Fibroblast of lung (primary cell): ENCODE data around the gene ZNF414. TPM values are rescaled to one million over a fixed set of nuclear protein-coding genes. Genes with fewer than 3 reads are reported as not detected.

Experiments used
- DNase-seq, 2 donors: peaks; one replicate each; pipeline versions ENCODE4 v3.0.0 to v3.0.0-alpha.2; 2010; ENCODE audit warnings: low read depth in 2 of 2
- H2AFZ ChIP-seq: 2 replicates; pipeline ENCODE4 v1.5.1; 2012; ENCODE audit warnings: low read length, control low read depth, inconsistent platforms
- H3K27ac ChIP-seq: 2 replicates; pipeline ENCODE4 v1.5.1; 2011; ENCODE audit warnings: low read length, control low read depth; ENCODE audit not compliant: insufficient read depth
- H3K27me3 ChIP-seq: 2 replicates; pipeline ENCODE4 v1.5.1; 2011; ENCODE audit warnings: mild to moderate bottlenecking, low read length; ENCODE audit not compliant: control insufficient read depth, insufficient read depth
- H3K36me3 ChIP-seq: 2 replicates; pipeline ENCODE4 v1.5.1; 2011; ENCODE audit warnings: low read length; ENCODE audit not compliant: control insufficient read depth, insufficient read depth
- H3K4me1 ChIP-seq: 2 replicates; pipeline ENCODE4 v1.5.1; 2011; ENCODE audit warnings: low read length; ENCODE audit not compliant: control insufficient read depth, insufficient read depth; ENCODE audit errors: extremely low read depth
- H3K4me2 ChIP-seq: 2 replicates; pipeline ENCODE4 v1.5.1; 2011; ENCODE audit warnings: low read length, control low read depth; ENCODE audit not compliant: insufficient read depth; ENCODE audit errors: extremely low read depth
- H3K4me3 ChIP-seq, 4 experiments: fragments of 200-600 bp in 1 of 4; sonication (generic) in 1 of 4; replicated peaks in 1 of 4; 2 replicates each; pipeline ENCODE4 v1.5.1; 2011 to 2016; ENCODE audit warnings: low read length in 4 of 4, low read depth in 3 of 4, mild to moderate bottlenecking in 3 of 4, control low read depth in 2 of 4, inconsistent platforms in 1 of 4, mixed read lengths in 1 of 4; ENCODE audit not compliant: insufficient read depth in 1 of 4; ENCODE audit errors: control extremely low read depth in 1 of 4
- H3K79me2 ChIP-seq: 2 replicates; pipeline ENCODE4 v1.5.1; 2012; ENCODE audit warnings: mild to moderate bottlenecking, low read length, inconsistent platforms; ENCODE audit not compliant: control insufficient read depth, insufficient read depth
- H3K9ac ChIP-seq: 2 replicates; pipeline ENCODE4 v1.5.1; 2011; ENCODE audit warnings: mild to moderate bottlenecking, low read length, control low read depth; ENCODE audit not compliant: insufficient read depth
- H3K9me3 ChIP-seq: 2 replicates; pipeline ENCODE4 v1.5.1; 2012; ENCODE audit warnings: low read depth, low read length; ENCODE audit not compliant: control insufficient read depth, insufficient read depth
- H4K20me1 ChIP-seq: 2 replicates; pipeline ENCODE4 v1.5.1; 2011; ENCODE audit warnings: low read length; ENCODE audit not compliant: control insufficient read depth, insufficient read depth; ENCODE audit errors: extremely low read depth
- EZH2 ChIP-seq: IDR thresholded peaks from 2 replicates; pipeline ENCODE4 v1.5.1; 2012; ENCODE audit warnings: low read length, control low read depth, mild to moderate bottlenecking; ENCODE audit errors: missing control alignments
- polyA plus RNA-seq, 2 donors: library from polyadenylated mRNA; depleted of rRNA in 1 of 2; stranded (reverse) in 1 of 2; unstranded in 1 of 2; fragments of >200 nt; gene quantifications; 2 replicates each; pipeline ENCODE4 v1.2.1, GENCODE V29; 2011 to 2012; ENCODE audit warnings: missing spikeins in 1 of 2
- total RNA-seq: library from RNA; depleted of rRNA; stranded (reverse); fragments of >200 nt; gene quantifications from 2 replicates; pipeline ENCODE4 v1.2.1, GENCODE V29; 2014
- TF ChIP-seq, protein P1 (sequence below), 2 donors: IDR thresholded peaks in 1 of 2; conservative IDR thresholded peaks in 1 of 2; 1 replicate in 1 of 2; 2 replicates in 1 of 2; pipeline ENCODE4 v1.5.1; 2011 to 2012; ENCODE audit warnings: low read length in 2 of 2, control low read depth in 1 of 2, inconsistent platforms in 1 of 2, low read depth in 1 of 2, mild to moderate bottlenecking in 1 of 2

Gene ZNF414
- total and polyA plus RNA-seq, 2 donors (not counting 1 experiment from before 2014, with no cell fraction given) = 3.4 to 4.0 TPM

DNA sequence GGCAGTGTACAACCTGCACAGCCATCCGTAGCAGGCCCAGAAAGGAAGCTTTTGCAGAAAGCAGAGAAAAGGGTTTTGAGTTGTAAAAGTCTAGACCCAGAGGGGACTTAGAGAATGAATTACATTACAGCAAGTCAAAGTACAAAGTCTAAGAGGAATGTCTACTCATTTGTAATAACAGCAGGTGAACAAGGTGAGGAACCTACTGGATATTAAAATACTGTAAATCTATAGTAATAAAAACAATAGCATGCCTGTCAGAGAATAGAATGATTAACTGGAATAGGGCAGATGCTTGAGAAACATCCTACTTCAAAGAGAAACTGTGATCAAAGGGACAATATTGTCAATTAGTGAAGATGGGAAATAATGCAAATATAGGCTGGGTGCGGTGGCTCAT, 18.3 kb upstream of the ZNF414 start:
- Histone ChIP-seq H3K27ac (no peak overlapping the region), H4K20me1 (no peaks in the 10 kb centered on the region), H3K27me3 (no peaks in the 10 kb centered on the region), H3K36me3 (no peaks in the 10 kb centered on the region), H3K4me2 (no peak overlapping the region), H3K9ac (no peak overlapping the region), H3K9me3 (no peaks in the 10 kb centered on the region), H3K4me3 (no peak overlapping the region), H3K4me1 (no peaks in the 10 kb centered on the region), H2AFZ (no peak overlapping the region), H3K79me2 (no peaks in the 10 kb centered on the region)
- TF ChIP-seq EZH2 = no peak
- TF ChIP-seq, protein P1, sequence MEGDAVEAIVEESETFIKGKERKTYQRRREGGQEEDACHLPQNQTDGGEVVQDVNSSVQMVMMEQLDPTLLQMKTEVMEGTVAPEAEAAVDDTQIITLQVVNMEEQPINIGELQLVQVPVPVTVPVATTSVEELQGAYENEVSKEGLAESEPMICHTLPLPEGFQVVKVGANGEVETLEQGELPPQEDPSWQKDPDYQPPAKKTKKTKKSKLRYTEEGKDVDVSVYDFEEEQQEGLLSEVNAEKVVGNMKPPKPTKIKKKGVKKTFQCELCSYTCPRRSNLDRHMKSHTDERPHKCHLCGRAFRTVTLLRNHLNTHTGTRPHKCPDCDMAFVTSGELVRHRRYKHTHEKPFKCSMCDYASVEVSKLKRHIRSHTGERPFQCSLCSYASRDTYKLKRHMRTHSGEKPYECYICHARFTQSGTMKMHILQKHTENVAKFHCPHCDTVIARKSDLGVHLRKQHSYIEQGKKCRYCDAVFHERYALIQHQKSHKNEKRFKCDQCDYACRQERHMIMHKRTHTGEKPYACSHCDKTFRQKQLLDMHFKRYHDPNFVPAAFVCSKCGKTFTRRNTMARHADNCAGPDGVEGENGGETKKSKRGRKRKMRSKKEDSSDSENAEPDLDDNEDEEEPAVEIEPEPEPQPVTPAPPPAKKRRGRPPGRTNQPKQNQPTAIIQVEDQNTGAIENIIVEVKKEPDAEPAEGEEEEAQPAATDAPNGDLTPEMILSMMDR (conservative IDR thresholded peaks at IDR 0.05 in 1 of 2, IDR thresholded peaks at IDR 0.05 in 1 of 2; ENCODE audit: low read depth in 1 of 2, low read length in 2 of 2) = no peak
- DNase-seq = no peak

DNA sequence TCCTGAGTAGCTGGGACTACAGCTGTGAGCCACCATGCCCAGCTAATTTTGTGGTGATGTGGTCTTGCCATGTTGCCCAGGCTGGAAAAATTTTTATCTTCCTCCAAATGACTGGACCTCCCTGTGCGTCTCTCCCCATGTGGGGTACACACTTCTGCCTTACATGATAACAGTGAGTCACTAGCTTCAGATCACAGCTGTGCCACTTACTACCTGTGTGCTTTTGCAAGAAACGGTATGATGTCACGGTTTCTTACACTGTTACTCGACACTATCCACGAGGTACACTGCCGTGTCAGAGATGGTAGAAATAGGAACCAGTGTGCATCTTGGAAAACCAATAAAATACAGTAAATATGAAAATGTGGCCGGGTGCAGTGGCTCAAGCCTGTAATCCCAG, 17.5 kb upstream of the ZNF414 start:
- Histone ChIP-seq H4K20me1 (no peaks in the 10 kb centered on the region), H3K27me3 (no peaks in the 10 kb centered on the region), H2AFZ (no peak overlapping the region), H3K79me2 (no peaks in the 10 kb centered on the region), H3K9ac (no peak overlapping the region), H3K27ac (no peak overlapping the region), H3K4me1 (peaks cover 2% of the 10 kb centered on the region), H3K9me3 (no peaks in the 10 kb centered on the region), H3K4me3 (no peak overlapping the region), H3K36me3 (no peaks in the 10 kb centered on the region), H3K4me2 (no peak overlapping the region)
- no peak for TF ChIP-seq EZH2
- TF ChIP-seq, protein P1 (conservative IDR thresholded peaks at IDR 0.05 in 1 of 2, IDR thresholded peaks at IDR 0.05 in 1 of 2; ENCODE audit: low read depth in 1 of 2, low read length in 2 of 2) = no peak
- no peak for DNase-seq

DNA sequence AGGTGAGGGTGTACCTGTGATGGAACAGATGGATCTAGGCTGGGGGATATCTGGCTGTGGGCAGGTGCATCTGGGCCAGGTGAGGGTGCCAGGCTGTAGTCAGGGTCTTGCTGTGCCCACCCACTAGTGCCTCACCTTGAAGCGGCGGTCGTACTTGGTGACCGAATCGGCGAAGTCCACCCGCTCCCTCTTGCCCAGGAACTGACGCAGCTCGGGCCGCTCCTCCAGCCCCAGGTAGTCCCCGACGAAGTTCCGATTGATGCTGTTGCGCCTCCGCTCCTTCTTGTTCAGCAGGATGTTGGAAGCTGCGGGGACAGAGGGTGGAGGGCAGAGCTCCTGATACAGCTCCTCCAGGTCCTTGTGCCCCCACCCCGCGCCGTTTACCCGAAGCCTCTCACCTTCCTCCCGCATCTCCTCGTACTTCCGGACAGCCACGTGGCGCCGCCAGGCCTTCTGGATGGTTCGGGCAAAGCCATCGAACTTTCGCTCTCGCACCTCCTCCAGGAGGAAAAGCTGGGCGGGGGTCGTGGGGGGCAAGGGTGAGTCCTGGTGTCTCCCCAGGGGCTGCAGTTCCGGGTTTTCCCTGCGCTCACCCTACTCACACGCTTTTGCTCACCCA, 16.2 kb upstream of the ZNF414 start:
- H3K79me2 ChIP-seq = no peaks in the 10 kb centered on the region
- DNase-seq = no peak
- no peak overlapping the region for H2AFZ ChIP-seq
- H3K27me3 ChIP-seq = no peaks in the 10 kb centered on the region
- H3K9ac ChIP-seq = no peak overlapping the region
- H3K36me3 ChIP-seq = no peaks in the 10 kb centered on the region
- no peaks in the 10 kb centered on the region for H3K9me3 ChIP-seq
- H3K27ac ChIP-seq = no peak overlapping the region
- H3K4me3 ChIP-seq = no peak overlapping the region
- TF ChIP-seq, protein P1 (conservative IDR thresholded peaks at IDR 0.05 in 1 of 2, IDR thresholded peaks at IDR 0.05 in 1 of 2; ENCODE audit: low read depth in 1 of 2, low read length in 2 of 2) = no peak
- TF ChIP-seq EZH2 = no peak
- no peak overlapping the region for H3K4me2 ChIP-seq
- no peaks in the 10 kb centered on the region for H4K20me1 ChIP-seq
- H3K4me1 ChIP-seq = peaks cover 2% of the 10 kb centered on the region
